A204.1 (cell line): ENCODE results near the gene ZBTB7C.

ENCODE experiments used
- FAIRE-seq: peaks from 2 replicates; lab custom pipeline; 2012; peaks lifted over from hg19 to GRCh38; lab: Jason Lieb, UNC

ZBTB7C gene

DNA sequence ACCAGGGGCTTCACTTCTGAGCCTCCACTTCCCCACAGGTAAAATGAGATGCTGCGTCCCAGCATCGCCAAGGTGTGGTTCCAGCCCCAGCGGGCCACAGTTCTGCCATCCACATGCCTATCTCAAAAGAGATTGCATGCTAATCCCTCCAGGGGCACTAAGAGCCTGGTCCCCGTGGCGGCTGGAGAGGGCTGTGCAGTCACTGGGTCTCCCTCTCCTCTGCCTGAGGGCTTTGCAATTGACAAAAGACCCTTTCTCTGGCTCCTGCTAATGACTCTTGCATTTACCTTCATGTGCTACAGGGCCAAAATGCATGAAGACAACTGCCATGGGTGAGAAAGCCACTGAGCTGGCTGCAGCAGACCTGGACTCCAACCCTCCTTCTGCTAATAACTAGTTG is 18.5 kb downstream of the ZBTB7C start:
- no peak for FAIRE-seq

DNA sequence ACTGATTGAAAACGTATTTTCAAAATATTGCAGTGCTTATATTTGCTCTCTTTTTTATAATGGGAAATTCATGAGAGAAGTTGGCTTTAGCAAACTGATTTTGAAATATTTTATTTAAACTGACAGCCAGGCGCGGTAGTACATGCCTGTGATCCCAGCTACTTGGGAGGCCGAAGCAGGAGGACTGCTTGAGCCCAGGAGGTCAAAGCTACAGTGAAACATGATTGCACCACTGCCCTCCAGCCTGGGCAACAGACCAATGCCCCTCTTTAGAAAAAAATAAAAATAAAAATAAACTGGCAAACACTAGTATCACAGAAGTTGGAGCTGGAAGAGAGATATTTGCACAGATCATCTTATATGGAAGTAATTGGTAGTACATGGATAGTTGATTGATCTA is 20.7 kb downstream of the ZBTB7C start:
- FAIRE-seq = no peak

DNA sequence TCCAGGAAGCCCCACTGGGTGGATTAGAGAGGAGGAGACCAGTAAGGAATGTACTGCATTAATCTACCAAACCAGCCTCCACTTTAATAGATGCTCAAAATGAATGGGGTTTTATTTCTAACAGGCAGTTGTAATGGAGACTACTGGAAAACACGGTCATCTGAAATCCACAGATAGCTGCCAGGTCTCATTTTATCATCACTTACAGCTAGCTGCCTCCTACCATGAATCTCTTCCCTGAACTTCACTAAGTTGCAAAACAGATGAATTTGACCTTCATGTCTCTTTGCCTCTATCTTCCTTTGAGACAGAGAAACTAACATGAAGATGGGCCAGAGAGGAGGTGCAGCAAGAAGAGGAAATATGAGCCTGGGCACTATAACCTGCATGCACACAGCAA is 21.9 kb downstream of the ZBTB7C start:
- FAIRE-seq = no peak

DNA sequence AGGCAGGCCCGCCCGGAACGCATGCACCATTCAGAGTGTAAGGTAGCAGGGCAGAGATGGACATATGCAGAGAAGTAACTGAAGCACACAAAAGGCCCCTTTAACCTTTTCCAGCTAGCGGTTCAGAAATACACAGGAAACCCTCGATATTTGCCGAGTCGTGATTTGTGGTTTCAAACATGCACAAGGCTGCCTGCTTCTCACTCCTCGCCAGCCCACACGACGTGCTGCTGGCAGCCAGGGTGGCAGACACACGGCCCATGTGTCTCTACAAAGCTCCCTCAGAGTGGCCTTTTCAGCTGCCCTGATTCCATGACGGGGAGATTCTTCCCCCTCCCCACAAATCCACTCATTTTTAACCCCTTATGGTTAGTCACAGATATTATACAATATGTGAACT is 23.6 kb downstream of the ZBTB7C start:
- no peak for FAIRE-seq

DNA sequence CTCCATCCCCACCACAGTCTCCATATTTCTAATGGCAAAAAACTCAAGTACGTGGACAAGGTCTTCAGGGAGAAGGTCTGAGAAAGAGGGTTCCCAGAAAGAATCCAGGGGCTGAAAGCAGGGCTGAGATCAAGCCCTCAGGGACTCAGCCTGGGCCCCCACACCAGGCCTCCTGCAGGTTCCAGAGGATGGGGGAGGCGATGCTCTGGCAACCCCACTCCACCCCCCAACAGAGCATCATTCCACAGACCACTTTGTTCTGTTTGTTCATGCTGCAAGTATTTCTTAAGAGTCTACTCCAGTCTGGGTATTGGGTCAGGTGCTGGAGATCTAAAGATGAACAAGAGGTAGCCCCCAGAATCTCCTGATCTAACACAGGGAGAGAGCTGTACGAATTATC is 32.2 kb downstream of the ZBTB7C start:
- no peak for FAIRE-seq

DNA sequence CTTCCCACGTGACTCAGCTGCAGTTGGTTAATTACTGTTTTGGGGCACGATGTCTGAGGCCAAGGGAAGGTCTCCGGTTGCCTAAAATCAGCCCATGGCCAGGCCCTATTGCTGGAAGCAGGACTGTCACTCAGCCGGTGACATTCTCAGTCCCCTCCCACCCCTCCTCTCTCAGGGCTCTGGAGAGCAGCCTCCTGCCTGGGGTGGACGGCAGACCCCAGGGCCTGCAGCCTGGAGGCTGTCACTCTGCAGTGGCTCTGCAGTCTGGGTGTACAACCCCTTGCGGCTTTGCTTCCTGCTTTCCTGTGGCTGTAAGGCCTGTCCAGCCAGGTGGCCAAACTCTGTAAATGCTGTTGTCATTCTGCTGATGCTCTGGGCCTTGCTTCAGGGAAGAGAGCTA is 32.8 kb downstream of the ZBTB7C start:
- no peak for FAIRE-seq

DNA sequence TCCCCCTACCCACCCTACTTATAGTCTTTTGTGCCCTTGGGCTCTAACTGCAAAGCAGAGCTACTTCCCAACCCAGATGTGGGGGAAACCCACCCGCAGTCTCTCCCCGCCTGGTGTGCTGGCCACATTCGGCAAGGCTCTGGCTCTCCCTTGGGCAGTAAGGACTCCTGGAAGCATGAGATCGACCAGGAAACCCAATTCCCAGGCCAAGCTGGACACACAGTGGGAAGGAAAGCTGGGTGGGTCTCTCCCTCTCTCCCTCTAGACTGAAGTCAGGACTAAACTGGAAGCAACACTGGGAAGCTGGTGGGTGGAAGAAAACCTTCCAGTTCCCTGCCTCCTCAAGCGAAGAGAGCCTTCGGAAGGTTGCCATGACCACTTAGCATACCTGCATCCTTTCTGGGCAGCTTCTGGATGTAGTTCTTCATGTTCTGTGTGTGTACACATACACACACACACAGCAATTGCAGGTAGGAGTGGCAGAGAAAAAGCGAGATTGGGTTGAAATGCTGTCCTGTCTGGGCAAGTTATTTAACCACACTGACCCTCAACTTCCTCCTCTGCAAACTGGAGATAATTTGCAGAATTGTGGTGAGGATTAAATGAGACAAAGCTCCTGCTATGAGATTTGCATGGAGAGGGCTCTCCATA is 33.9 kb downstream of the ZBTB7C start:
- no peak for FAIRE-seq

DNA sequence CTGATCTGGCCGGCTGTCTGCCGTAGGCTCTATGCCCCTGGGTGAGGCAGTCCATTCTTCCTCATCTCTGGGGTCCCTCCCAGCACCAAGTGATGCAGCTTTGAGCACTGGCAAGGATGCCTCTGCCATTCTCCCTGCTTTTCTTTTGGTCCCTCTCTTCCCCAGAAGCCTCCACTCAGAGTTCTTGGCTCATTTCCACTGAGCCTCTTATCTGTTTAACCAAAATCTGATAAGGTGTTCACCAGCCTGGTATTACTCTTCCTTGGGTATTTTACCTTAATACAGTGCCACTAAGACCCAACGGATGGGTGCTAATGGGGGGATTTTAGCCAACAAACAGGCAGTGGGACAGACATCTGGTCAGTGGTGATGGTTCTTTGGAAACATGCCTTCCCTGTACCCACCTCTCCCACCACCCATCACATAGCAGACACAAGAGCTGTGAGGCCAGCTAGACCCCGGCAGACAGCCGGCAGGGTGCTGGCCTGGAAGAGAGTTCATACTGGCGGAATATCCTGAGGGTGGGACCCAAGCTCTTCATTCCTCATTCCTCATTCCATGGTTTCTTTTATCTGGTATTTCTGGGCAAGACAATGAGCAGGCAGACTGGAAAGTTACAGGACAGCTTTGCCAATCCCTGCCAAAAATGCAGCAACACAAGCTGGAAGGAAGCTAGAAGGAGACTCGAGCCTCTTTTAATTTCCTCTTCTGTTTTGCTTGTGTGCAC is 34.6 kb downstream of the ZBTB7C start:
- no peak for FAIRE-seq

DNA sequence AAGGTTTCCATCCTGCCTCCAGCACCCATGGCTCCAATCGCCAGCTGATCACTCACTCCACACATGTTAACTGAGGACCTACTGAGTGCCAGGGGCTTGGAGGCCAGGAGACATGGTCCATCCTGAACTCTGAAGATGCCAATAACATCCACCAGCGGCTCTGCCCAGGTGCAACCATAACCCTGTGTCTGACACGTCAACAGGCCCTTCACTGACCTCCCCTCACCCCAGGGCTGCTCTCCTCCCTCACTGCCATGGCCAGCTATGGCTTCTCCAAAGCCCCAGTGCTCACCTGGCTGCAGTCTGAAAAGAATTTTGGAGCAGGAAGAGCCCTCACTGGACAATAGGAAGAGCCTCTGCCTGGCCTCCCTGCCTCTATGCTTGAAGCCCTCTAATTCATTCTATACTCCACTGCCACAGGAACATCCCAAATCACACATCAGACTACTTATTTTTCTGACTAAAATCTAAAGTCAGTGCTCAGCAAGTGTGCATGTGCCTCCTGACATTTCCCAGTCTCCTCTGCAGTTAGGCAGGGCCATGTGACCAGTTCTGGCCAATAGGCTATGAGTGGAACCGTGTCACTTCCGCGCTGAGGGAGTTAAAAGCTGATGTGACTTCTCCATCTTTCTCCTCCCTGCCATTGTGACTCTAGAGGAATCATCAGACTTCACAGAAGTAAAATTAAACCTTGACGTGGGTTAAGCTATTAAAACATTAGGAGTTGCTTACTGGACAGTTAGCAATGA is 37.2 kb downstream of the ZBTB7C start:
- FAIRE-seq = no peak

DNA sequence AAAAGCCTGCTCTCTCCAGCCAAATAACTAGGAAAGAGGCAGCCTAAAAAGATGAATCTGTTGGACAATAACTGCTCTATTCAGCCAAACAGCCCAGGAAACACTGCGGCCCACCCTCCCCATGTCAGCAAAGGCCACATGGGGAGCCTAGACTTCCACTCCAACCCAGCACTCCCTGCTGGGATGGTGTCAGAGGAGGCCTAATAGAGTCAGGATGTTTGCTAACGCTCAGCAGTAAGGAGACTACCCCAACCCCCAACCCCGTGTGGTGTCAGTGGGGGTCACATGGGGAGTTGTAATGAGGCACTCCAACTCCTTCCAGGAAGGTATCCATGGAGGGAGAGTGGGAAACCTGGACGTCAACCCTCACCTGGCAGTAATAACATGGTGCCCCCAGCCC is 41.6 kb downstream of the ZBTB7C start:
- no peak for FAIRE-seq

DNA sequence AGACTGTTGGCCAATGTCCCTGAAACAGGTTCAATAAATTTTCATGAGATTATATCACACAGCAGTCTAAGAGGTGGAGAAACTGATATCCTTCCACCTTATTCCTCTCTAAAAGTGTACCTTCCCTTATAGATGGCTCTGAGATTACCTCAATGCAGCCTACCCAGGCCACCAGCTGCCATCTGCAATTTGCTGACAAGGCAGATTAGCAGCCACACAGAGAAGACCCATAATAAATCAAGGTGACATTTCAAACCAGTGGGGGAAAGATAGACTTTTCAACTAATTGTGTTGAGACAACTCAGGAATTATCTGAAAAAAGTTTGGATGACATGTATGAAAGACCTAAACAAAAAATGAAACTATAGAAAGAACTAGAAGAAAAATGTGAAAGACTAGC is 43.2 kb downstream of the ZBTB7C start:
- FAIRE-seq = no peak

DNA sequence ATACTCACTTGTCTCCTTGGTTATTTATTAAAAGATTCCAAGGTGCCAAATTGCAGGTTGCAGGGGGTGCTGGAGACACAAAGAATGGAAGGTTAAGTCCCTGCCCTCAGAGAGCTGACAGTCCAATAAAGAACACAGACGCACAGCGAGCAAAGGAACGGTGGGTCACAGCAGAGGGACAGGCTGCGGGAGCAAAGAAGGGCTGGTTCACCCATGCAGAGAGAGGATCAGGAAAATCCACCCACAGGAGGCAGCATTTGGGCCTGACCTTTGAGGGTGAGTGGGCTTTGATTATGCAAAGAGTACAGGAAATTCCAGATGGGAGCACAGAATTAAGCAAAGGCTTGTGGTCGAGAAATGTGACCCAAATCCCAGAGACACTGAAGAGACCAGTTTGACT is 45.0 kb downstream of the ZBTB7C start:
- FAIRE-seq = no peak

DNA sequence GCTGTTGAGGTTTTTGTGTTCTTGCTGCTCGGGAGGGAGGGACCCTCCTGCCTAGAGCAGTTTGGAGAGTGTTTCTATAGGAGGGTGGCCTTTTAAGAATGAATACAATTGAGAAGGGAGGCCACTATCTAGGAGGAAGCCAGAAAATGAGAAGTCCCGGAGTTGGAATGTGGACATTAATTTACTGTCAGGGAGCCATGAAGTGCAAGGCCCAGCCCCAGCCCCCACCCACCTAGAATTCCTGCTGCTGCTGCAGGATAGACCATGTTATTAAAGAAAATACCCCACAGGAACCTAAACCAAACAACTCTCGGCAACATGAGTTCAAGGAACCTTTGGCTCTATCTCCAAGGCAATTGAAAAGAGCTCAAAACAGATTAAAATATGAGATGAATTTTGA is 46.0 kb downstream of the ZBTB7C start:
- no peak for FAIRE-seq

DNA sequence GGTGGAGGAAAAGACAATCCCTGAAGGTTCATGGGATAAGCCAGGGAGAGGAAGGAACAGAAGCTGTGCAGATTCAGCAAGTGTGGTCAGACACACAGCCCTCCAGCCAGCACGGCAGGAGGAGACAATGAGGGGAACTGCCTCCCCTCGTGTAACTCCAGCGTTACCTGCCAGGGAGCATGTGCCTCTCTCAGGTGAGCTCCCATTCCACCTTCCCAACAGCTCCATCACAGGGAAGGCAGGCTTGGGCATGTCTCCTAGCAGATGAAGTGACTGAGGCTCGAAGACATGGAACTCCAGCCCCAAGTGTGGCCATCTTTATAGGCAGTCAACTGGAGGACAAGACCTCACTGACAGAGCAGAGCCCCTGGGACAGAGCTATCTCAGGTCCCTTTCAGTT is 47.4 kb downstream of the ZBTB7C start:
- no peak for FAIRE-seq

DNA sequence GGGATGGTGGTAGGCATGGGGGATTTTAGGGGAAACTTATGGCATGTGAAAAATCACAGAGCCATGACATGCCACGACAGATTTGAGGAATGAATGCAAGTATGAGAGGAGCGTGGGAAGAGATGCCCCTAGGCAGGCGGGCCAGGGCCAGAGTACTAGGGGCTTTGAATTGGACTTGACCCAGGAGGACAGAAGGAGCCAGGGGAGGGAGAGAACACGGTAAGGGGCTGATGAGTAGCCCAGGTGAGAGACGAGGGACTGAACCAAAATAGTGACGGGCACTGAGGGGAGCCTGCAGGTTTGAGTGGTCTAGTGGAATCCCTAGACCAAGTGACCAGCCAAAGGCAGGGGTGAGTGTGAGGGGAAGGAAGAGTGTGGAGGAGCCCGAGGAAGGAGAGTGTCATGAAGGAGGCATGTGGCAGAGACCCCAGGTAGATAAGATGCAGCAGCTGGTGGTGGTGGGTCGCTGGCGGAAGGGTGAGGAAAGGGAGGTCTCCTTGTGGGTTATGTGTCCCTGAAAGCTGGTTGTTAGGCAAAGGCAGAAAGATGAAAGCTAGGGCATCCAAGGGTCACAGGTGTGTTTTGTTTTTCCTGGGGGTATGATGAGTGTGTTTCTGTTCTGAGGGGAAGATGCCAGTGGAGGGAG is 48.7 kb downstream of the ZBTB7C start:
- no peak for FAIRE-seq

DNA sequence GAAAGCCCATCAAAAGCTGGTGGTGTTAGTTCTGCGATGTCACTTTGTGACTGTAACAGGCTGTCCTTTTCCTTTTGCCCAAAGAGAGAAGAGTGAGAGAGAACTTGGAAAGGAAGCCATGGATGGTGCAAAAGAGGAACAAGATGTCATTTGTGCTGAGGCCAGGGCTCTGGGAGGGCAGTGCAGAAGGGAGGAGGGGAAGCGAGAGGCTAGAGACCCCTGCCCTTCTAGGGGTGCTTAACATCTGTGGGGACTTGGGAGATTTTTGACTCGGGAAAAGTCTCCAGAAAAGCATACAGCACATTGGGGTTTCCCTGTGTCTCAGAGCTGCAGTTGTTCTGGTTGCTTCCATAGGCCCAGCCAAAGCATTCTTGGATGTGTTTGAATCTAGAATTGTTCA is 49.6 kb downstream of the ZBTB7C start:
- no peak for FAIRE-seq

DNA sequence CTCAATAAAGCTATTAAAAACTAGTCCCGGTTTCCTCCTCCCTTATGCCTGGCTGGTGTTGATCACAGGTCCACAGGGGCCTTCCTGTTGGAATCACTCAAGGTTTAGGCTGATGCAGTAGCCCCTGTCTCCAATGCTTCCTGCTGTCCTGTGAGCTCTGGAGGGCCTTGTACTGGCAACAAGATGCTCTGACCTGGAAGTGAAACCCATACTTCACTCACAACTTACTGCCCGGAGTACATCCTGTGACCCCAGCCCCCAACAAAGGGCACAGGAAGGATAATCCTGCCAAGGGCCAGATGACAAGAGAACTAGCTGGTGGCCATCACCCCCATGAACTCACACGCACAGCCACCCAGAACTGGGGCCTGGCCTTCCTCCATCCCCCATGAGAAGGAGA is 50.3 kb downstream of the ZBTB7C start:
- FAIRE-seq = no peak

DNA sequence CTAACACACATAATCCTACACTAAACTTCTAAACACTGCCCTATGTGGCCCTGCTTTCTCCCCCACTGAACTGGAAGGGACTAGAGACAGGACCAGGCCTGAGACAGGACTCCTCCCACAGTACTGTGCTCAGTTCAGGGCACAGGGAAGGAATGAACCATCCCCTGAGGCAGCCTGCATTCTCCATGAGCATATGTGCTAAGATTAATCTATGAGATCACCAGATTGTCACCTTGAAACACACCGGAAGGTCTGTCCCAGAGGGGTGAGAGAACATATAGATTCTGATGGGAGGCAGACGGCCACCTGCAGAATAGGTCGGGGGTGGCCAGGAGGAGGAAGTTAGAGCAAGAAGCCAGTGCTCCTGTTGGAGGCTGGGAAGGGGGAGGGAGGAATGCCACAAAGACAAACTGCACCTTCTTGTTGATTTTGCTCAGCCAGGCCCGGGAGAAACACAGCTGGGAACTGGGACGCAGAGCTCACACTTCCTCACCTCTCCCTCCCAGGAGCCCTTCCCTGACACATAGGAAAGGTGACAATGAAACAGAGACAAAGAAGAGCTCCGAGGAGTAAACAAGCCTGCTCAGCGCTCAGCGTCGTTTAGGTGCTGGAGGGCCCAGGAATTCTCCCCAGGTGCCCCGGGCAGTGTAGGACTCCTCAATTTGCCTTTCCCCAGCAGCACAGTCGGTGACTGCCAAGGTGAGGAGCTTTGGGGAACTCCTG is 52.1 kb downstream of the ZBTB7C start:
- no peak for FAIRE-seq

DNA sequence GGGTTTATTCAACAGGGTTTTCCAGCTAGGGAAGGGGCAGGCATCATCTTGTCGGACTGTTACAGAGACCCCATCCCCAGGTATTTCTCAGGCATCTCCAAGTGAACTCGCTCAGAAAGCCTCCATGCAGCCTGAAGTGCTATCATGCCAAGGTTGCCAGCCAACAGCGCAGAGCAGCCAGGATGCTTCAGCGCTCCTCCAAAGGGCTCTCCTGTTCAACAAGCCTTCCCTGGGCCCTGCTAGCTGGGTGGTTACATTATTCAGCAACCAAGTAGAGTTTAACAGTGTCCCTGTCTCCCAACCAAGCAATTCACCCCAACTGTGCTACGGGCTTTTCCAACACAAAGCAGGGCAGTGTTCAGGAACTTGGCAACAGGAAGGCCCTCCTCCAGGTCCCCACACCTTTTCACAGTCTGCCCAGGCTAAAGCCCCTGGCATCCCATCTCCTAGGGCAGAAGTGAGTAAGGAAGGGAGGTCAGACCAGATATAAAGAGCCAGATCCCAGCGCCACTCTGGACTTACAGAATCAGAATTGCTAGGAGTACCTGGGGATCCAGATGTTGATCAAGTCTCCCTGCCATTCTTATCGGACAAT is 52.9 kb downstream of the ZBTB7C start:
- FAIRE-seq = no peak

DNA sequence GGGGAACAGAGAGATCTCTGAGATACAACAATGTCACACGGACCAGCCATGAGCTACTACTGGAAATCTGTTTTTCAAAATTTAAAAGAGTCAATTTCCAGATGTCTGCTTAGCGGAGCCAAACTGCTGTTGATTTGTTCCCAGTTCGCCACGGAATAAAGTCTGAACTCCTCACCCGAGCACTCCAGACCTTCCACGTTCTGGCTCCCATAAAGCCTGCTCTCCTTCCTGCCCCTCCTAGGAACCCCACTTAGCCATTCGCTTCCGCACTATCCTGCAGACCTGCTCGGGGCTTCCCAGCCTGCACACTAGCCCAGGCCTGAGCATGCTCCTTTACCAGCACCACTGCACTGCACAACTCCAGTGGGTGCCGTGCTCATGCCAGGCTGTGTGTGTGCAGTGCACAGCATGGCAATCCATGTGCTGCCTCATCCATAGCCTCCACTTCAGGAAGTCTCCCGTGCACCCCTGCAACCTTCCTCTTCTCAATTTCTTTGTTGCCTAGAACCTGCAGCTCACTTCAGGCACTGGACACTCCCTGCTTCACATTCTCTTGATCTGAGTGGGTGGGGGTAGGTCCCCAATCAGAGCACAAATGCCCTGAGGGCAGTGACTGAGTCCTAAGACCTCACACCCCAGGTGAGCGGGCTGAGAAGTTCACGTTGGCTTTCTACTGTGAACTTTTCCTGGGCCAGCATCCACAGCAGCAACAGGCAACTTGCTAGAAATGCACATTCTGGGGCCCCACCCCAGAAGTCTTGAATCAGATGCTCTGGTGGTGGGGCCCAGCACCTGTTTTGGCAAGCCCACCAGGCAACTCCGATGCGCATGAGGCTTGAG is 53.7 kb downstream of the ZBTB7C start:
- no peak for FAIRE-seq

DNA sequence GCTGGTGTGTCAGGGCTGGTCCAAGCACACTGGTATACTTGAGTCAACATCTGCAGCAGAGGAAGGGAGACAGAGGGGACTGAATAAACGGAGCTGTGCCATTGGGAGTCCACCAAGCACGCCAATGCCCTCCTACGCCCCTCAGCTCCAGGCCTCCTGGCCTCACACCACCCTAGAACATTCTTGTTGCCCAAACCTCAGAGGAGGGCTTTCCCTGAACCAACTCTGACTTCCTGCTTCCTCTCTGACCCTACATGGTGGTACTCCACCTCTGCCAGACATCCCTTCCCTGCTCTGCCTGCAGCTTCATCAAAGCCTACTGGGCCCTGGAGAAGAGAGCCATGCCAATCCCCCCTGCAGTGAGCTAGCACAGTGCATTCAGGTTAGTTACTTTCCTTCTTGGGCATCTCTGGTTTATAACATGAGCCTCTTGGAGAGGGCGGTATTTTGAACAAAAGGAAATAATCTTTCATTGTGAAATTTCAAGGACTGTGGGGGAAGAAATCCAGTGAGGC is 54.4 kb downstream of the ZBTB7C start:
- FAIRE-seq = no peak
